ENCODE results near the gene THPO.

Gene THPO

DNA sequence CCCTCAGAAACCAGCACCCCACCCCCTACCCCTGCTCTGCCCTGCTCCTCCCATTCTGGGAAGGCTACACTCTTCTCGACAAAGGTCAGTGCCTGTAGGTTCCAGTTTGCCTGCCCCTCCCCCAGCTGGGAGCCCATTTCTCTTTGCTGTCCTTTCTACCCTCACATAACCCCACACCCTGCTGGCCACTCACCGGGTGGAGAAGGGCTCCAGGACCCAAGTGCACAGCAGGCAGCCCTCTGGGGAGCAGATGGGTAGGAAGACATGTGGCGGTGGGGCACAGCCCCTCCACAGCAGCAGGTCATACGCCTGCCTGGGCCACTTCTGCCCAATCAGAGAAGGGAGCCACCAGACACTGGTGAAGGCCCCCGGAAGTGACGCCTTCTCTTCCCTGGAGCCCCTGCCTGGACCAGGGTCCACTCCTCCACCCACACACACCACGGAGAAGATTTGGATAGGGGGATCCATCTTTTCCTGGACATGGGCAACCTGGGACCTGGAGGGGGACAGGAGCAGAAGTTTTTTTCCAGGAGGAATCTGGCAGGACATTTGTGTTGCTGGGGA is at the start of gene THPO:
Gene THPO, minus strand, starts transcription at position 326 of the 564 bp plus-strand sequence. CDS start 1,948 bp downstream, outside the sequence.
- Histone ChIP-seq H3K27me3 (ENCODE audit: control insufficient read depth, insufficient read depth, low read length) (peaks cover 54% of the 10 kb centered on the region), H3K27ac (ENCODE audit: low read depth, low read length) (no peak within 1 kb of the TSS)

DNA sequence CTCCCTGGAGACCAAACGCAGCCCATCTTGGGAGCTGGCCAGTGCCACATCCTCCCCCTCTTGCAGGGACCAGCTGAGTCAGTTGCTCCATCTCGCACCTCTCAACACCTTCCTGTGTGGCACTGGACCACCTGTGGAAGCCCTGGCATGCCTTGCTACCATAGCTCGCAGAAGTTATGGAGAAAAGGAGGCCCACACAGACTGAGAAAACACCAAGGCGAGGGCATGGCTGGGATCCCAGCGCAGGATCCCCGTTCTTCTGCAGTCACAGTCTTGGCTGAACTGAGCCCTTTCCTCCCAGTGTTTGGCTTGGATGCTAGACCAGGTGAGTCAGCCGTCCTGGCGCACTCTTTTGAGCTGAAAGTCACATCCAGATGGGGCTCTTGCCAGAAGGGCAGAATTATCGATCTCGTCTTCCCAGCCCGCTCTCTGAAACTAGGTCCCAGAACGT is 48.7 kb upstream of the THPO start:
- no peaks in the 10 kb centered on the region for H3K36me3 ChIP-seq (ENCODE audit: control insufficient read depth, insufficient read depth, low read length)
- no peak overlapping the region for H3K9ac ChIP-seq (ENCODE audit: low read length)
- no peaks in the 10 kb centered on the region for H3K27me3 ChIP-seq (ENCODE audit: control insufficient read depth, insufficient read depth, low read length)

More for the DNA sequence above, at the start of gene THPO:
- Histone ChIP-seq H3K9ac (ENCODE audit: low read length) (no peak within 1 kb of the TSS), H3K4me3 (ENCODE audit: low read depth, low read length) (peak within 1 kb of the TSS; percentile 59), H3K9me3 (ENCODE audit: control insufficient read depth, insufficient read depth, low read depth, low read length) (no peaks in the 10 kb centered on the region), H3K36me3 (ENCODE audit: control insufficient read depth, insufficient read depth, low read length) (no peaks in the 10 kb centered on the region), H3K4me1 (ENCODE audit: control insufficient read depth, insufficient read depth, low read length) (peaks cover 48% of the 10 kb centered on the region)

DNA sequence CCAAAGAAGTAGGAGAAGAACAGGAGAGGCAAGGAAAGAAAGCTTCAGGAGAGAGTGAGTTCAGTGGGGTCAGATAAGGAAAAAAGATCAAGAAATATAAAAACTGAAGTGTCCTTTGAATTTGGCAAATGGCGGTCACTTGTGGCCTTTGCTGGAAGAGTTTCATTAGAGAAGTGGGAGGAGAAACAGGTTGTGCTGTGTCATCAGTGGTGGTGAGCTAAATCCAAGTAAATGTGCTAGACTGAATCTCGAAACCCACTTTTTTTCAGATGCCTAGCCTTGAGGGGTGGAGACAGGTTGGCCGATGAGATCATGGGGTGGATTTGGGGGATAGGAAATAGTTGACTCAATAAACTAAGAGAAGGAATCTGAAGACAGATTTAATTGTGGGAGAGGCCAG is 45.6 kb upstream of the THPO start:
- H3K4me3 ChIP-seq (ENCODE audit: low read depth, low read length) = no peak overlapping the region
- H3K27me3 ChIP-seq (ENCODE audit: control insufficient read depth, insufficient read depth, low read length) = no peaks in the 10 kb centered on the region
- no peak overlapping the region for H3K27ac ChIP-seq (ENCODE audit: low read depth, low read length)
- H3K9me3 ChIP-seq (ENCODE audit: control insufficient read depth, insufficient read depth, low read depth, low read length) = 0 out of 2 replicates have a peak, but pooled peaks cover 4% of the 10 kb centered on the region
- peaks cover 2% of the 10 kb centered on the region; the same call in 1 of the 2 replicates for H3K4me1 ChIP-seq (ENCODE audit: control insufficient read depth, insufficient read depth, low read length)
- no peaks in the 10 kb centered on the region for H3K36me3 ChIP-seq (ENCODE audit: control insufficient read depth, insufficient read depth, low read length)
- H3K9ac ChIP-seq (ENCODE audit: low read length) = no peak overlapping the region

More for the DNA sequence above, 48.7 kb upstream of the THPO start:
- H3K27ac ChIP-seq (ENCODE audit: low read depth, low read length) = no peak overlapping the region
- H3K4me3 ChIP-seq (ENCODE audit: low read depth, low read length) = no peak overlapping the region
- no peaks in the 10 kb centered on the region for H3K4me1 ChIP-seq (ENCODE audit: control insufficient read depth, insufficient read depth, low read length)
- H3K9me3 ChIP-seq (ENCODE audit: control insufficient read depth, insufficient read depth, low read depth, low read length) = 0 out of 2 replicates have a peak, but pooled peaks cover 4% of the 10 kb centered on the region

DNA sequence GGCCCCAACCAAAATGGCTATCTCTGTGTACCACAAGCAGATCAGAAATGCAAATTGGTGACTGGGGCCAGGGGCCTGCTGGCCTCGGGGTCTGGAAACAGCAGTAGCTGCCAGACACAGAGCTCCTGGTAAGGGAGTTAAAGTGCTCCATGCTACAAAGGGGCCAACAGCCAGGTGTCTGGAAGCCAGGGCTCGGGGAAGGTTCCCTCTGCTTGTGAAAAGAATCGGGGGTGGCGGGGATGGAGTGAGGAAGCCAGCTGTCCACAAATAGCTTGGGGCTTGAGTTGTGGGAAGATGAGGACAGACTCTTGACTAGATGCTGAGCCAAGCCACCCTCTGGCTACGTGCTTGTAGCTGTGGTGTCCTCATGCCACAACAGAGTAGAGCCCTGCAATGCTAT is 41.2 kb upstream of the THPO start:
- Histone ChIP-seq H3K9me3 (ENCODE audit: control insufficient read depth, insufficient read depth, low read depth, low read length) (0 out of 2 replicates have a peak, but pooled peaks cover 4% of the 10 kb centered on the region), H3K36me3 (ENCODE audit: control insufficient read depth, insufficient read depth, low read length) (no peaks in the 10 kb centered on the region), H3K9ac (ENCODE audit: low read length) (no peak overlapping the region), H3K4me1 (ENCODE audit: control insufficient read depth, insufficient read depth, low read length) (peaks cover 18% of the 10 kb centered on the region; the same call in 1 of the 2 replicates), H3K4me3 (ENCODE audit: low read depth, low read length) (no peak overlapping the region), H3K27ac (ENCODE audit: low read depth, low read length) (no peak overlapping the region), H3K27me3 (ENCODE audit: control insufficient read depth, insufficient read depth, low read length) (no peaks in the 10 kb centered on the region)

DNA sequence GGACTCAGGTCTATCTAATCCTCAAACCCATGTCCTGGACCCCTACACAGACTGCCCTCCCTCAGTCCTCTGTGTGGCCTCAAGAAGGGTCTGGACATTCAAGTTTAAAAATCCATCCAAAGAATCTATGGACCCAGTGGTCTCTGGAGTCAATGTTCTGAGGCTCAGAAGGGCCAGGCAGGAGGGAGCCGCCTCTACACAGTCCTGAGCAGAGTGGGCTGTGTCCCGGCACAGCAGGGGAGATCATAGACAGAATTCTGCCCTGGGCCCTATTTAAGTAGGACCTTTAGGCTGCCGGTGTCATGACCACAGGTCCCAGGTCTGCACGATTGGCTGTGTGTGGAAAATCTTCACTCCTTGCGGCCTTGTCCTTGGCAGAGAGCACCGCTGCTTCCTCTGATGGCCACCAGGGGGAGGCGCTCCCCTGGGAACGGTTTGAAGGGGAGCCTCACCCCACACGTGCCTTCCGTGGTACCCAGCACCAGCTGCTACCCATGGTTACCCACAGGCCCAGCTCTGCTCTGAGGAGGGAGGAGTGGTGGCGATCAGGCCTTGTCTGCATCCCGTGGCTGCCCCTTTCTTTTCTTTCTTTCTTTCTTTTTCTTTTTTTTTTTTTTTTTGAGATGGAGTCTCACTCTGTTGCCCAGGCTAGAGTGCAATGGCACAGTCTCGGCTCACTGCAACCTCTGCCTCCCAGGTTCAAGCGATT is 39.8 kb upstream of the THPO start:
- no peaks in the 10 kb centered on the region for H3K36me3 ChIP-seq (ENCODE audit: control insufficient read depth, insufficient read depth, low read length)
- H3K9me3 ChIP-seq (ENCODE audit: control insufficient read depth, insufficient read depth, low read depth, low read length) = no peaks in the 10 kb centered on the region
- H3K4me3 ChIP-seq (ENCODE audit: low read depth, low read length) = no peak overlapping the region
- H3K9ac ChIP-seq (ENCODE audit: low read length) = no peak overlapping the region
- peaks cover 18% of the 10 kb centered on the region; the same call in 1 of the 2 replicates for H3K4me1 ChIP-seq (ENCODE audit: control insufficient read depth, insufficient read depth, low read length)
- no peak overlapping the region for H3K27ac ChIP-seq (ENCODE audit: low read depth, low read length)
- H3K27me3 ChIP-seq (ENCODE audit: control insufficient read depth, insufficient read depth, low read length) = no peaks in the 10 kb centered on the region

DNA sequence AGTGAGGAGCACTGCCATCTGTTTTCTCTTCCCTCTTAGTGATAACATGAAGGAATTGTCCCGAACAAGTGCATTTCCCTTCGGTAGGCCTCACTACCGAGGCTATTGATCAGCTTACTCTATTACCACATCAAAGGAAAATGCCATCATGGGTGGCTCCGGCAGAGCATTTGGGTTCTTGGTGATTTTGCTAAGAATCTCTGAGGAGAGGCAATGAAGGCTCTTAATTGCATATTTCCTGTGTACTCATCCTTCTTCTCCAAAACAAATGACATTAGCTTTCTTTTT is 37.1 kb upstream of the THPO start:
- Histone ChIP-seq H3K27ac (ENCODE audit: low read depth, low read length) (no peak overlapping the region), H3K36me3 (ENCODE audit: control insufficient read depth, insufficient read depth, low read length) (no peaks in the 10 kb centered on the region), H3K9me3 (ENCODE audit: control insufficient read depth, insufficient read depth, low read depth, low read length) (no peaks in the 10 kb centered on the region), H3K4me1 (ENCODE audit: control insufficient read depth, insufficient read depth, low read length) (peaks cover 18% of the 10 kb centered on the region; the same call in 1 of the 2 replicates), H3K9ac (ENCODE audit: low read length) (no peak overlapping the region), H3K4me3 (ENCODE audit: low read depth, low read length) (no peak overlapping the region), H3K27me3 (ENCODE audit: control insufficient read depth, insufficient read depth, low read length) (no peaks in the 10 kb centered on the region)

DNA sequence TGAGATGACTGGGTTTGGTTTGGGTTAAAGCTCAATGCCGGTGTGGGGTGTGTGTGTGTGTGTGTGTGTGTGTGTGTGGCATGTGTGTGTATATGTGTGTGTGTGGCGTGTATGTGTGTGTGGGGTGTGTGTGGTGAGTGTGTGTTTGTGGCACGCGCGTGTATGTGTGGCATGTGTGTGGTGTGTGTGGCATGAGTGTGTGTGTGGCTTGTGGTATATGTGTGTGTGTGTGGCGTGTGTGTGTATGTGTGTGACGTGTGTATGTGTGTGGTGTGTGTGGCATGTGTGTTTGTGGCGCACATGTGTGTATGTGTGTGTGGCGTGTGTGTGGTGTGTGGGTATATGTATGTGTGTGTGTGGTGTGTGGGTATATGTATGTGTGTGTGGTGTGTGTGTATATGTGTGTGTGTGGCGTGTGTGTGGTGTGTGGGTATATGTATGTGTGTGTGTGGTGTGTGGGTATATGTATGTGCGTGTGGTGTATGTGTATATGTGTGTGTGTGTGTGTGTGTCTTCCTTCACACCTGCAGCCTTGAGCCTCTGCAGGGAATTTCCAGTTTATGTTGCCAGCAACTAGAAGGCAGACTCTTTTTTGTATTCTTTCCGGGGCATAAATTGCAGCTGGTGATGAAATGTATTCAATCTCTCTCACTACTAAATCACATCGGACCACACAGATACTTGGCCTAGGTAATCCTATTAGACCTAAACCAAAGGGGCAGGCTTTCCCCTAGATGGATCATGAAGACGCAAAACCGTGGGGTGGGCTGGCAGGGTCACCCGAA is 36.6 kb upstream of the THPO start:
- H3K36me3 ChIP-seq (ENCODE audit: control insufficient read depth, insufficient read depth, low read length) = no peaks in the 10 kb centered on the region
- H3K27me3 ChIP-seq (ENCODE audit: control insufficient read depth, insufficient read depth, low read length) = no peaks in the 10 kb centered on the region
- no peak overlapping the region for H3K9ac ChIP-seq (ENCODE audit: low read length)
- H3K27ac ChIP-seq (ENCODE audit: low read depth, low read length) = no peak overlapping the region
- no peaks in the 10 kb centered on the region for H3K9me3 ChIP-seq (ENCODE audit: control insufficient read depth, insufficient read depth, low read depth, low read length)
- no peak overlapping the region for H3K4me3 ChIP-seq (ENCODE audit: low read depth, low read length)
- peaks cover 18% of the 10 kb centered on the region; the same call in 1 of the 2 replicates for H3K4me1 ChIP-seq (ENCODE audit: control insufficient read depth, insufficient read depth, low read length)

DNA sequence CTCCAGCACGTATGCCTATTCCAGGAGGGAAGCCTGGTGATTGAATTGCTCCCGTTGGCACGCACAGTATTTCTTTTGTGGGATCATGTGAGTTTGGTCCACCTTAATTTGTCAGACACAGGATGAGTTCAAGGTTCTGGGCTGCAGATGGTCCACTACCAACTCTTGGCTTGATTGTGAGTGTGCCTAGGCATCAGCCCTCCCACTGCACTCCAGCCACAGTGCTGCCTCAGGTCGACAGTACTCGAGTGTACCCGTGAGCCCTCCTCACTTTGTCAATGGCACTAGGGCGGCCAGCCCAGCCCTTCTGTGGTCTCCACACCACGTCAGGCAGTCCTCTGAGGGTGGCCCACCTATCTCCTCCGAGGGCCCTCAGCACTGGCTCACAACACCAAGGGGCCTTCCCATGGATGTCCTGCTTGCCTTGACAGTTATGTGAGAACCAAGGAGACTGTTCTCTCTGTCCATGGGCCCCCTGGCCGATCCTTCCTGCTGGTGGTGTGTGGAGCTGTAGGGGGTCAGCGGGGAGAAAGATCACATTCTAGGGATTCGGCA is 32.0 kb upstream of the THPO start:
- no peaks in the 10 kb centered on the region for H3K27me3 ChIP-seq (ENCODE audit: control insufficient read depth, insufficient read depth, low read length)
- H3K36me3 ChIP-seq (ENCODE audit: control insufficient read depth, insufficient read depth, low read length) = no peaks in the 10 kb centered on the region
- H3K9ac ChIP-seq (ENCODE audit: low read length) = no peak overlapping the region
- no peak overlapping the region for H3K27ac ChIP-seq (ENCODE audit: low read depth, low read length)
- peaks cover 7% of the 10 kb centered on the region; the same call in 1 of the 2 replicates for H3K4me1 ChIP-seq (ENCODE audit: control insufficient read depth, insufficient read depth, low read length)
- no peaks in the 10 kb centered on the region for H3K9me3 ChIP-seq (ENCODE audit: control insufficient read depth, insufficient read depth, low read depth, low read length)
- H3K4me3 ChIP-seq (ENCODE audit: low read depth, low read length) = no peak overlapping the region

DNA sequence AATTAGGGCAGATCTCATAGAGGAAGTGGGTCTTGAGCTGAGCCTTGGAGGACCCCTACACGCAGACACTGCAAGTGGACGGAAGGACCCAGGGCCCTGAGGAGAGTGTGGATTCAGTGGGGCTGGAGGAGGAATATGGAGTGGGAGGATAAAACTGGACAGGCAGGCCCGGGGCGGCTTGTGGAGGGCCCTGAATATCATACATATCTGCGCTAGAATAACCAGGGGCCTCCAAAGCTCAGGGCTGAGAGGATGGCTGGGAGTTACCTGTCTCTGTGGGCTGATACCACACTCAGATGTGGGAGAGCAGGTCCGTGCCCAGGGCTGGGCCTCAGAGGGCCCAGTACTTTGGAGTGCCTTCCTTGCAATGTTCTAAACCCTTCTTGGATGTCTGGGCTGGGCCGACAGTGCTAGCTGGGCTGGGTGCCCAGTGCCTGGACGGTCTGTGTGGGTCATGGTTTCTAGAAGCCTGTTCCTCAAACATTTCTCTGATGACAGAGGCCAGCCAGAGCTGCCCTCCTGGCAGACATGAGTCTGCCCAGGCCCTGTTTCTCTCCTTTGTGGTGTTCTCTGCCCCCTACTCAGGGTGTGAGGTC is 31.4 kb upstream of the THPO start:
- Histone ChIP-seq H3K9me3 (ENCODE audit: control insufficient read depth, insufficient read depth, low read depth, low read length) (no peaks in the 10 kb centered on the region), H3K27me3 (ENCODE audit: control insufficient read depth, insufficient read depth, low read length) (no peaks in the 10 kb centered on the region), H3K4me1 (ENCODE audit: control insufficient read depth, insufficient read depth, low read length) (peaks cover 2% of the 10 kb centered on the region; the same call in 1 of the 2 replicates), H3K27ac (ENCODE audit: low read depth, low read length) (no peak overlapping the region), H3K4me3 (ENCODE audit: low read depth, low read length) (no peak overlapping the region), H3K36me3 (ENCODE audit: control insufficient read depth, insufficient read depth, low read length) (no peaks in the 10 kb centered on the region), H3K9ac (ENCODE audit: low read length) (no peak overlapping the region)

DNA sequence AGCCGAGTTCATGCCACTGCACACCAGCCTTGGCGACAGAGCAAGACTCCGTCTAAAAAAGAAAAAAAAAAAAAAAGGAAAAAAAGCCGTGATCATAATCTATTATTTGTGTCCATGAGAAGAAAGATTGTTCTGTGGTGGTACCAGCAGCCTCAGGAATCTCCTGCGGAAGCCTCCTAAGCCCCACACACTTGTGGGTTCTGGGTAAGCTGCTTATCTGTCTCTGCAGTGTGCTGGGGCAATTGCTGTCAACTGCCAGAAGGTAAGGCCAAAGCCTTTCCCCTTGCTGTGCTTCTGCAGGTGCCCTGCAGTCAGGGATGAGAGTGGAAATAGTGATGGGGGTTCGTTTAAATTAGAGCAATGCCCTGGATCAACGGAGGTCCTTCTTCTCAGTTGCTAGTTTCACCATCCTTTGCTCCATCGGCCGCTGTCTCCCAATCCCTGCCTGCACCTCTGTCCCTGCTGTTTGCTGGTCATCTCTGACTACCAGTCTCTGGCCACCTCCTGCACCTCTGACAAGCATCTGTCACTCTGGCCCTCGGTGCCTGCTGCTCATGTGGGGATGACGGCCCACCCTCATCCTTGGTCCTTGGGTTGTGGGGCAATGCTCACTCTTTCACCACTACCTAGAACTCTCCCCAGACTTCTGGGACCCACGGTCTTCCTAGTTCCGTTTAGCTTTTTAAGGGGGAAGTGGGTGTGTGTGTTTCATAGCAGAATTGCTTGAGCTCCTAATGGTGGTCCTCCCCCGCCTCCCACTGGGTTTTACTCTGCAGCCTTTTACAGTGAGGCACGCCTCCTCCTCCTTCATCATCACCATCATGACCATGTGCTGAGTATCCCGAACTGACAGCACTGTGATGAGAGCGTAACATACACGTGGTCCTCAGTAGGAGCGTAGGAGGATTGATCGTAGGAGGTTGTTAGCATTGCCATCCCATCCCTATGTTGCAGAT is 27.3 kb upstream of the THPO start:
- no peak overlapping the region for H3K4me3 ChIP-seq (ENCODE audit: low read depth, low read length)
- no peak overlapping the region for H3K27ac ChIP-seq (ENCODE audit: low read depth, low read length)
- H3K4me1 ChIP-seq (ENCODE audit: control insufficient read depth, insufficient read depth, low read length) = no peaks in the 10 kb centered on the region
- H3K9ac ChIP-seq (ENCODE audit: low read length) = no peak overlapping the region
- H3K9me3 ChIP-seq (ENCODE audit: control insufficient read depth, insufficient read depth, low read depth, low read length) = no peaks in the 10 kb centered on the region
- peaks cover 6% of the 10 kb centered on the region; the same call in 1 of the 2 replicates for H3K27me3 ChIP-seq (ENCODE audit: control insufficient read depth, insufficient read depth, low read length)
- no peaks in the 10 kb centered on the region for H3K36me3 ChIP-seq (ENCODE audit: control insufficient read depth, insufficient read depth, low read length)
